ENCODE data around the gene COLQ. TPM values are rescaled to one million over a fixed set of nuclear protein-coding genes. Genes with fewer than 3 reads are reported as not detected.

COLQ gene
- total RNA-seq, 6 experiments from 2014 or later, result 0.17 to 0.54 (median 0.29) TPM

GRCh38 chr3:15556512-15556911, 35.0 kb upstream of the COLQ start:
- H3K27me3 Mint-ChIP-seq (ENCODE audit: insufficient read depth), result no peaks in the 10 kb centered on the region; the same call in 1 of the 2 replicates
- H3K36me3 Mint-ChIP-seq (ENCODE audit: low read depth), result peaks cover 2% of the 10 kb centered on the region; the same call in 1 of the 2 replicates
- peaks cover 8% of the 10 kb centered on the region for H3K4me1 Mint-ChIP-seq (ENCODE audit: low read depth)
- no peaks in the 10 kb centered on the region for H3K9me3 Mint-ChIP-seq
- no peak for DNase-seq
- H3K4me3 Mint-ChIP-seq, result no peak overlapping the region
- TF ChIP-seq, protein P1, sequence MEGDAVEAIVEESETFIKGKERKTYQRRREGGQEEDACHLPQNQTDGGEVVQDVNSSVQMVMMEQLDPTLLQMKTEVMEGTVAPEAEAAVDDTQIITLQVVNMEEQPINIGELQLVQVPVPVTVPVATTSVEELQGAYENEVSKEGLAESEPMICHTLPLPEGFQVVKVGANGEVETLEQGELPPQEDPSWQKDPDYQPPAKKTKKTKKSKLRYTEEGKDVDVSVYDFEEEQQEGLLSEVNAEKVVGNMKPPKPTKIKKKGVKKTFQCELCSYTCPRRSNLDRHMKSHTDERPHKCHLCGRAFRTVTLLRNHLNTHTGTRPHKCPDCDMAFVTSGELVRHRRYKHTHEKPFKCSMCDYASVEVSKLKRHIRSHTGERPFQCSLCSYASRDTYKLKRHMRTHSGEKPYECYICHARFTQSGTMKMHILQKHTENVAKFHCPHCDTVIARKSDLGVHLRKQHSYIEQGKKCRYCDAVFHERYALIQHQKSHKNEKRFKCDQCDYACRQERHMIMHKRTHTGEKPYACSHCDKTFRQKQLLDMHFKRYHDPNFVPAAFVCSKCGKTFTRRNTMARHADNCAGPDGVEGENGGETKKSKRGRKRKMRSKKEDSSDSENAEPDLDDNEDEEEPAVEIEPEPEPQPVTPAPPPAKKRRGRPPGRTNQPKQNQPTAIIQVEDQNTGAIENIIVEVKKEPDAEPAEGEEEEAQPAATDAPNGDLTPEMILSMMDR (IDR thresholded peaks at IDR 0.05), result no peak
- no peak overlapping the region for H3K27ac Mint-ChIP-seq

DNA sequence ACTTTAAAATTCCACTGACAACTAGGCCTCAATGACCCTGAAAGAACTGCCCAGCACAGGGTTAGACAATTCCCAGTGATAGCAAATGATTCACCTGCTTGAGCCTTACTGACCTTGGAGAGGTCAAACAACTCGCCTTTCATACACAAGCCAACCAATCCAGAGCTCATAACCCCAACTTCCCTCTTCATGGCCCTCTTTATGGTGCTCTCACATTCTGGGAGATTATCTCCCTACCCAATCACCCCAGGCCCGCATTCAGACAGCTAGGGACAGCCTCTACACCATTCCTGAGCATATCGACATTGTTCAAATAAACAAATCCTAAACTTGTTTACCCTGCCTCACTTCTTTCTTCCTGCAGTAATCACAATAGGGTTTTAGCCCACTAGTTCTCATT, 32.2 kb upstream of the COLQ start:
- Mint-ChIP-seq H3K4me3 (no peak overlapping the region), H3K4me1 (ENCODE audit: low read depth) (peaks cover 8% of the 10 kb centered on the region), H3K27me3 (ENCODE audit: insufficient read depth) (peaks cover 1% of the 10 kb centered on the region), H3K27ac (no peak overlapping the region), H3K9me3 (no peaks in the 10 kb centered on the region), H3K36me3 (ENCODE audit: low read depth) (peaks cover 16% of the 10 kb centered on the region; the same call in 1 of the 2 replicates)
- no peak for DNase-seq
- TF ChIP-seq, protein P1 (IDR thresholded peaks at IDR 0.05), result no peak

DNA sequence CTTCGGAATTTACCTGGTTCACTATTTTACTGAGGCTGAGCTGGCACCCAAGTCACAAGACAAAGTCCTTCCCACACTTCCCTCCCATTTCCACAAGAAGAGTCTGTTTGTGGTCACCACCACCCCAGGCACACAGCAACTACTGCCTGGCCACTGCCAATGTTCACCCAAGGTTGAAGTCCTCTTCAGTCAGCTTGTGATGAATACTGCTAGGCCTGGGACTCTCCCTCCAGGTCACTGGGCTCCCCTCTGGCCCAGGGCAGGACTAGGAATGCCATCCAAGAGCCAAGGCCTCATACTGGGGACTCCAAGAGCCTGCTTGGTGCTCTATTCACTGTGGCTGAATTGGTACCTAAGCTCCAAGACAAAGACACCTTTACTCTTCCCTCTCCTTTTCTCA, 30.4 kb upstream of the COLQ start:
- Mint-ChIP-seq H3K4me3 (no peak overlapping the region), H3K4me1 (ENCODE audit: low read depth) (no peaks in the 10 kb centered on the region), H3K9me3 (no peaks in the 10 kb centered on the region), H3K27me3 (ENCODE audit: insufficient read depth) (peaks cover 2% of the 10 kb centered on the region), H3K27ac (no peak overlapping the region), H3K36me3 (ENCODE audit: low read depth) (peaks cover 16% of the 10 kb centered on the region; the same call in 1 of the 2 replicates)
- TF ChIP-seq, protein P1 (IDR thresholded peaks at IDR 0.05), result no peak
- DNase-seq, result no peak

GRCh38 chr3:15549846-15550245, 28.3 kb upstream of the COLQ start:
- Mint-ChIP-seq H3K9me3 (no peaks in the 10 kb centered on the region), H3K4me1 (ENCODE audit: low read depth) (no peaks in the 10 kb centered on the region), H3K27ac (no peak overlapping the region), H3K27me3 (ENCODE audit: insufficient read depth) (peaks cover 2% of the 10 kb centered on the region), H3K36me3 (ENCODE audit: low read depth) (peaks cover 16% of the 10 kb centered on the region; the same call in 1 of the 2 replicates), H3K4me3 (no peak overlapping the region)
- DNase-seq, result no peak
- TF ChIP-seq, protein P1 (IDR thresholded peaks at IDR 0.05), result no peak

- Mint-ChIP-seq H3K9me3 (no peaks in the 10 kb centered on the region), H3K36me3 (ENCODE audit: low read depth) (no peaks in the 10 kb centered on the region), H3K27me3 (ENCODE audit: insufficient read depth) (no peaks in the 10 kb centered on the region; the same call in 1 of the 2 replicates), H3K4me3 (no peak overlapping the region), H3K4me1 (ENCODE audit: low read depth) (no peaks in the 10 kb centered on the region), H3K27ac (no peak overlapping the region)
- DNase-seq, result no peak
- TF ChIP-seq, protein P1 (IDR thresholded peaks at IDR 0.05), result no peak
These were observed 21.1 kb upstream of the COLQ start for GRCh38 chr3:15542614-15543013.

DNA sequence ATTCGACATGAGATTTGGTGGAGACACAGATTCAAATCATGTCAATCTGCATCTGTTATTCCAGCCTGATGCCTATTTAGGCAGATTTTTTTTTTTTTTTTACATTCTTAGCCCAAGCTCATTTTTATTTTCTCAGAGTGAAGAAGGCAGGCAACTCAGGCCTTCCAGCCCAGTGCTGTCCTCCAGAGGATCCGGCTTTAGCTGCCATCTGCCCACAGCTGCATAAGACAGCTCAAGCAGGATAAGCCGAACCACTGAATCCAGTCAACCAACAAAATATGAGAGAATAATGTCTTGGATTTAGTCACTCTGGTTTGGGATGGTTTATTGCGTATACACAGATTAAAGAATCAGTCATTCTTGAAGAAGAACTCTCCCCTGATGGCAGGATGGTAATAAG, 19.9 kb upstream of the COLQ start:
- TF ChIP-seq, protein P1 (IDR thresholded peaks at IDR 0.05), result no peak
- Mint-ChIP-seq H3K27ac (no peak overlapping the region), H3K9me3 (no peaks in the 10 kb centered on the region), H3K4me3 (no peak overlapping the region), H3K27me3 (ENCODE audit: insufficient read depth) (no peaks in the 10 kb centered on the region; the same call in 1 of the 2 replicates), H3K36me3 (ENCODE audit: low read depth) (no peaks in the 10 kb centered on the region), H3K4me1 (ENCODE audit: low read depth) (no peaks in the 10 kb centered on the region)
- no peak for DNase-seq
